Keratinocyte (primary cell): ENCODE data around the gene PRADC1. TPM values are rescaled to one million over a fixed set of nuclear protein-coding genes. Genes with fewer than 3 reads are reported as not detected.

Source experiments
- DNase-seq: peaks from one replicate; pipeline ENCODE4 v3.0.0-alpha.2; 2011; ENCODE audit warnings: low read depth, missing footprints, low spot score
- FAIRE-seq: peaks from 2 replicates; lab custom pipeline; 2011; peaks lifted over from hg19 to GRCh38; lab: Jason Lieb, UNC
- H2AFZ ChIP-seq: 2 replicates; pipeline ENCODE4 v1.6.0; 2012; ENCODE audit warnings: low read length, control low read depth, inconsistent platforms; ENCODE audit not compliant: control insufficient read depth
- H3K27ac ChIP-seq: 2 replicates; pipeline ENCODE4 v1.5.1; 2011; ENCODE audit warnings: low read length; ENCODE audit not compliant: control insufficient read depth, insufficient read depth
- H3K27me3 ChIP-seq: 3 replicates; pipeline ENCODE4 v1.6.0; 2011; ENCODE audit warnings: low read length; ENCODE audit not compliant: control insufficient read depth, insufficient read depth; ENCODE audit errors: extremely low read depth
- H3K36me3 ChIP-seq, 2 experiments: 2 replicates in 1 of 2; 3 replicates in 1 of 2; pipeline ENCODE4 v1.5.1; 2011; ENCODE audit warnings: low read length in 2 of 2, mild to moderate bottlenecking in 1 of 2; ENCODE audit not compliant: control insufficient read depth in 2 of 2, insufficient read depth in 2 of 2; ENCODE audit errors: extremely low read depth in 1 of 2
- H3K4me1 ChIP-seq: 3 replicates; pipeline ENCODE4 v1.5.1; 2011; ENCODE audit warnings: low read length; ENCODE audit not compliant: control insufficient read depth, insufficient read depth; ENCODE audit errors: extremely low read depth
- H3K4me2 ChIP-seq: 3 replicates; pipeline ENCODE4 v1.6.0; 2011; ENCODE audit warnings: low read depth, low read length; ENCODE audit not compliant: control insufficient read depth, insufficient read depth; ENCODE audit errors: extremely low read depth
- H3K4me3 ChIP-seq, 3 experiments: fragments of 200-600 bp in 1 of 3; sonication (generic) in 1 of 3; 2 replicates in 2 of 3; 3 replicates in 1 of 3; pipeline ENCODE4 v1.5.1; 2011 to 2016; ENCODE audit warnings: low read length in 3 of 3, mild to moderate bottlenecking in 3 of 3, control low read depth in 2 of 3, inconsistent platforms in 1 of 3, low read depth in 1 of 3, mixed read lengths in 1 of 3, mixed run types in 1 of 3, moderate library complexity in 1 of 3; ENCODE audit not compliant: control insufficient read depth in 2 of 3, insufficient read depth in 2 of 3; ENCODE audit errors: extremely low read depth in 1 of 3
- H3K79me2 ChIP-seq: 2 replicates; pipeline ENCODE4 v1.6.0; 2012; ENCODE audit warnings: low read length; ENCODE audit not compliant: control insufficient read depth, insufficient read depth
- H3K9ac ChIP-seq: 3 replicates; pipeline ENCODE4 v1.6.0; 2011; ENCODE audit warnings: low read length; ENCODE audit not compliant: control insufficient read depth, insufficient read depth; ENCODE audit errors: extremely low read depth
- H3K9me1 ChIP-seq: 3 replicates; pipeline ENCODE4 v1.6.0; 2011; ENCODE audit warnings: low read length; ENCODE audit not compliant: control insufficient read depth, insufficient read depth; ENCODE audit errors: extremely low read depth
- H3K9me3 ChIP-seq: 2 replicates; pipeline ENCODE4 v1.5.1; 2012; ENCODE audit warnings: low read depth, low read length; ENCODE audit not compliant: control insufficient read depth
- H4K20me1 ChIP-seq: 3 replicates; pipeline ENCODE4 v1.6.0; 2011; ENCODE audit warnings: low read length; ENCODE audit not compliant: control insufficient read depth, insufficient read depth; ENCODE audit errors: extremely low read depth
- CTCF ChIP-seq, 3 experiments: IDR thresholded peaks in 1 of 3; conservative IDR thresholded peaks in 1 of 3; optimal IDR thresholded peaks in 1 of 3; 2 replicates in 2 of 3; 3 replicates in 1 of 3; pipeline versions ENCODE3 to v1.5.1; 2011; ENCODE audit warnings: low read length in 3 of 3, mild to moderate bottlenecking in 3 of 3, moderate library complexity in 2 of 3, control low read depth in 1 of 3, inconsistent platforms in 1 of 3; ENCODE audit not compliant: insufficient read depth in 2 of 3; ENCODE audit errors: extremely low read depth in 1 of 3
- EZH2 ChIP-seq: IDR thresholded peaks from one replicate; pipeline ENCODE4 v1.6.1; 2012; ENCODE audit warnings: inconsistent platforms, mild to moderate bottlenecking, low read length, moderate library complexity
- dilution Hi-C: fragments of 300-500 bp; cut with MboI; formaldehyde crosslinking; loops from one replicate; pipeline ENCODE4 v1.7.0; 2020; ENCODE audit warnings: low sequenced_read_pairs; ENCODE audit not compliant: extremely low pct_ligation_motif_present
- polyA minus RNA-seq, 3 experiments: library from RNA; depleted of rRNA, polyadenylated mRNA; stranded (reverse); fragments of >200 nt; gene quantifications; 1 replicate in 1 of 3; 2 replicates in 1 of 3; 3 replicates in 1 of 3; pipeline ENCODE4 v1.2.3, GENCODE V29; 2011
- polyA plus RNA-seq, 5 experiments: library from polyadenylated mRNA; depleted of rRNA in 3 of 5; stranded (reverse) in 3 of 5; stranded (forward) in 1 of 5; unstranded in 1 of 5; fragments of >200 nt; gene quantifications; 1 replicate in 1 of 5; 2 replicates in 3 of 5; 3 replicates in 1 of 5; pipeline versions ENCODE4 v1.2.1 to v1.2.3, GENCODE V29; 2011 to 2012; ENCODE audit warnings: missing spikeins in 2 of 5, low read depth in 1 of 5, low replicate concordance in 1 of 5

The PRADC1 gene
- polyA plus RNA-seq (7.5 to 13.1 TPM (median 8.2 TPM) in 3 replicates), polyA minus RNA-seq (2.6 to 10.7 TPM (median 7.1 TPM) in 3 replicates)
- 7.2 TPM for polyA plus RNA-seq (2011; ENCODE audit: low read depth)
- polyA plus RNA-seq (2011; cell fraction: cytosol; rRNA removed) = 6.4 and 11.3 TPM in 2 replicates
- 2.8 and 3.4 TPM in 2 replicates for polyA plus RNA-seq (2011; cell fraction: nucleus; rRNA removed)
- 8.5 and 9.6 TPM in 2 replicates for polyA plus RNA-seq (2012; ENCODE audit: low replicate concordance)
- polyA minus RNA-seq (2011; cell fraction: cytosol; rRNA and poly(A)+ RNA removed) = 11.3 TPM
- 1.3 and 1.4 TPM in 2 replicates for polyA minus RNA-seq (2011; cell fraction: nucleus; rRNA and poly(A)+ RNA removed)

GRCh38 chr2:73233154-73233931 is at the start of gene PRADC1:
PRADC1 (minus strand) TSS chr2:73233239; CDS start chr2:73233160, 79 bp downstream.
- dilution Hi-C loops = no loop called here
- peak; percentile 96 for DNase-seq
- TF ChIP-seq CTCF (optimal IDR thresholded peaks at IDR 0.05 in 1 of 3, IDR thresholded peaks at IDR 0.05 in 1 of 3, conservative IDR thresholded peaks at IDR 0.05 in 1 of 3; ENCODE audit: extremely low read depth in 1 of 3, insufficient read depth in 2 of 3, low read length in 3 of 3) (no peak), EZH2 (no peak)
- Histone ChIP-seq H3K4me3 (peak within 1 kb of the TSS; percentile 72 to 91 (median 79)), H3K9me3 (no peaks in the 10 kb centered on the region), H3K79me2 (peaks cover 42% of the 10 kb centered on the region), H3K9ac (peak within 1 kb of the TSS; percentile 85), H3K4me1 (peaks cover 23% of the 10 kb centered on the region), H4K20me1 (peaks cover 15% of the 10 kb centered on the region), H3K36me3 (peaks cover 5 to 9% of the 10 kb centered on the region in 2 experiments), H3K4me2 (peak within 1 kb of the TSS; percentile 86), H2AFZ (peak within 1 kb of the TSS; percentile 98), H3K27ac (peak within 1 kb of the TSS; percentile 90), H3K27me3 (no peaks in the 10 kb centered on the region), H3K9me1 (no peaks in the 10 kb centered on the region)
- FAIRE-seq = peak; percentile 71

- dilution Hi-C loops = no loop called here
- DNase-seq = no peak
- H3K4me2 ChIP-seq = no peak overlapping the region
- H3K27me3 ChIP-seq = peaks cover 6% of the 10 kb centered on the region
- FAIRE-seq = no peak
- H4K20me1 ChIP-seq = peaks cover 2% of the 10 kb centered on the region
- peaks cover 2% of the 10 kb centered on the region for H3K9me1 ChIP-seq
- H3K9me3 ChIP-seq = no peaks in the 10 kb centered on the region
- no peak overlapping the region for H3K4me3 ChIP-seq
- H3K9ac ChIP-seq = no peak overlapping the region
- no peak overlapping the region for H3K27ac ChIP-seq
- H3K79me2 ChIP-seq = peaks cover 4% of the 10 kb centered on the region
- H2AFZ ChIP-seq = no peak overlapping the region
- H3K36me3 ChIP-seq = peaks cover 0 to 5% of the 10 kb centered on the region in 2 experiments
- no peak for TF ChIP-seq EZH2
- TF ChIP-seq CTCF (optimal IDR thresholded peaks at IDR 0.05 in 1 of 3, IDR thresholded peaks at IDR 0.05 in 1 of 3, conservative IDR thresholded peaks at IDR 0.05 in 1 of 3; ENCODE audit: extremely low read depth in 1 of 3, insufficient read depth in 2 of 3, low read length in 3 of 3) = no peak
- H3K4me1 ChIP-seq = peaks cover 9% of the 10 kb centered on the region
Measured at GRCh38 chr2:73281244-73281643, 48.2 kb upstream of the PRADC1 start.
